ENCODE results near the gene TMBIM1.

DNA sequence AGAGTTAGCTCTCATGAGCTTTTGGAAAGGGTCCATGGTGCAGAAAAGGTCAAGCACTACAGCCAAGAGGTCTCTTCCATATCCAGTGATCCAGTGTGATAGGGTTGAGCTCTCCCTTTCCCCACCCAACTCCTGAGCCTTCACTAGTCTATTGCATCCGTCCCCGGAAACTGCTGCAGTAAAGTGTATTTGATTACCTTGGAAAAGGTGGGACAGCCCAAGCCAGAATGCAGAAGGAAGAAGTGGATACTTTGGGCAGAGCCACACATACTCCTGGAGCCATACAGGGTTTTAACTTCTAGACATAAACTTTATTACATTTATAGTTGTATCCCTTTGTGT lies 18.4 kb downstream of the TMBIM1 start:
- TF ChIP-seq, protein P1, sequence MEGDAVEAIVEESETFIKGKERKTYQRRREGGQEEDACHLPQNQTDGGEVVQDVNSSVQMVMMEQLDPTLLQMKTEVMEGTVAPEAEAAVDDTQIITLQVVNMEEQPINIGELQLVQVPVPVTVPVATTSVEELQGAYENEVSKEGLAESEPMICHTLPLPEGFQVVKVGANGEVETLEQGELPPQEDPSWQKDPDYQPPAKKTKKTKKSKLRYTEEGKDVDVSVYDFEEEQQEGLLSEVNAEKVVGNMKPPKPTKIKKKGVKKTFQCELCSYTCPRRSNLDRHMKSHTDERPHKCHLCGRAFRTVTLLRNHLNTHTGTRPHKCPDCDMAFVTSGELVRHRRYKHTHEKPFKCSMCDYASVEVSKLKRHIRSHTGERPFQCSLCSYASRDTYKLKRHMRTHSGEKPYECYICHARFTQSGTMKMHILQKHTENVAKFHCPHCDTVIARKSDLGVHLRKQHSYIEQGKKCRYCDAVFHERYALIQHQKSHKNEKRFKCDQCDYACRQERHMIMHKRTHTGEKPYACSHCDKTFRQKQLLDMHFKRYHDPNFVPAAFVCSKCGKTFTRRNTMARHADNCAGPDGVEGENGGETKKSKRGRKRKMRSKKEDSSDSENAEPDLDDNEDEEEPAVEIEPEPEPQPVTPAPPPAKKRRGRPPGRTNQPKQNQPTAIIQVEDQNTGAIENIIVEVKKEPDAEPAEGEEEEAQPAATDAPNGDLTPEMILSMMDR (IDR thresholded peaks at IDR 0.05; ENCODE audit: low read depth, low read length), result no peak
- no peak for TF ChIP-seq POLR2A (IDR thresholded peaks at IDR 0.05; ENCODE audit: extremely low read depth, insufficient read length)

All from NB4 (cell line).